HT1080 (cell line): ENCODE data around the gene DCDC2C. TPM values are rescaled to one million over a fixed set of nuclear protein-coding genes. Genes with fewer than 3 reads are reported as not detected.

Experiments
- DNase-seq: peaks from one replicate; pipeline ENCODE4 v3.0.0-alpha.2; 2015; ENCODE audit warnings: low read depth
- total RNA-seq: library from RNA; depleted of rRNA; stranded (reverse); fragments of >200 nt; shearing (Covaris generic); gene quantifications from 2 replicates; pipeline ENCODE4 v1.2.3, GENCODE V29; 2014

Gene DCDC2C
- total RNA-seq, 1 experiment from 2014 or later: 1.1 TPM

DNA sequence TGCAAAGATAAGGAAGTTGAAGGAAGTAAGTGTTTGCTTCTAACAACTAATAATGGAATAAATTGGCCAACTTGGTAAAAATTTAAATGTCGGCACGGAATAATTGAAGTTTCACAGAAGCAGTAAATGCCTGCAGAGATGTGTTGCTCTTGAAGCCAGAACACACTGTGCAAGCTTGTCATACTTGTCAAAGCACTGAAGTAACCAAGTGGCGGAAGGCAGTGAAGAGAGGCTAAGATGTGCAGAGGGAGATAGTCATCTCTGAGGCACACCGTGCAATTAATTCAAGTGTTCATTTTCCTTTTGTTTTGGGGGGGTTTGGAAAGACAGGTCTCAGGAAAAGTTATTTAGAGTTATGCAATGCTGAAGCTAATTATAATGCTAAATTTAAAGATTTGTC lies 5.2 kb downstream of the DCDC2C start:
- no peak for DNase-seq

DNA sequence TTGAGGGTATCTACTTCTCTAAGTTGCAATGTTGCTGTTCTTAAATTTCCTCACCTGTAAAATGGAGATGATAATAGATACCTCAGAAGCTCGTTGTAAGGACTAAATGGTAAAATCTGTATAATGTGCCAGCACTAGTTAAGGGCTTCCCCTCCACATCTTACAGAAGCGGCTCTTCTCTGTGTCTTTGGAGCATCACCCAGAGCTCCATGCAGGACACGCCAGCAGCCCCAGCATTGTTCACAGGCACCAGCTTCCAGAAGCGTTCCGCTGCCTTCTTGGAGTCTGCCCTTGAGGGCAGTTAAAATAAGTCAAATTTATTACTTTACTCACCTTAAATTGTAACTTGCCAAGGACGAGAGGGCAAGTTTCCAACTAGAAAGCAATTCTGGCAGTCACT lies 5.8 kb downstream of the DCDC2C start:
- DNase-seq: no peak

DNA sequence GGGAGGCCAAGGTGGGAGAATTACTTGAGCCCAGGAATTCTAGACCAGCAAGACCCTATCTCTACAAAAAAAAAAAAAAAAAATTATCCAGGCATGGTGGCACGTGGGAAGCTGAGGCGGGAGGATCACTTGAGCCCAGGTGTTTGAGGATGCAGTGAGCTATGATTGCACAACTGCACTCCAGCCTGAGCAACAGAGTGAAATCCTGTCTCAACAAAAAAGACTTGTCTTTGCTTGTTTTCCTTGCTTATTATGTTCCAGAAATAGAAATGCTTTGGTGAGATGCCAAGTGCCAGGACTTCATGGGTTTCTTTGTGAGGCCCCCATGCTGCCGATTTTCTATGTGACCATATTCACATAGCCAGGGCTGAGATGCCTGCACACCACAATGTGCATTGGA lies 9.0 kb downstream of the DCDC2C start:
- DNase-seq: no peak

DNA sequence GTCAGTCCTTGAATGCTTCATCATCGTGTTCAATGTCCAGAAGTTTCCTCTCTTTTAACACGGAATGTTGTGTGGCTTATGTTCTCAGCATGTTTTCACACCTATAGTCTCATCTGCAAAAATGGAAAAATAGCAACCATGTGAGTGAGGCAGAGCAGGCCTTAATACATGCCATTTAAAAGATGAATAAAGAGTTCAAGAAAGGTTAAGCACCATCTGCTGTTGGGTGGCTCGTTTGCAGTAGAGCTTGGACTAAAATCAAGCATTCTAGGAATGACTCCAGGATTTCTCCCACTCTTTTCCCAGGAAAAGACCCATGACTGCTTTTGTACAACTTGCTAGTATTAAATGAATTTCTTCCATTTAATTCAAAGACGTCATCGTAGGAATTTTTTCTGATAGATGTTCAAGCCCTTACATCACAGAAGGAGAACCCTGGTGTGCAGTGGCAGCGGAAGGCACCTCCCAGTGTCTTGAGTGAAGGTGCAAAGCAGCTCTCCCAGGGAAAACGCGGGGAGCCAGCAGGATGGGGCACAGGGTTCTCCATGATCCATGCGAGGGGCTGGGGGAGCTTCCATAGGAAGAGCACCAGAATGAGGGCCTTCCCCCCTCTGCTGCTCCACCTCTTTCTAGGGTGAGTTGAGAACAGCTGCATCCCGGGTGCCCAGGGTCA lies 9.6 kb downstream of the DCDC2C start:
- DNase-seq: no peak

DNA sequence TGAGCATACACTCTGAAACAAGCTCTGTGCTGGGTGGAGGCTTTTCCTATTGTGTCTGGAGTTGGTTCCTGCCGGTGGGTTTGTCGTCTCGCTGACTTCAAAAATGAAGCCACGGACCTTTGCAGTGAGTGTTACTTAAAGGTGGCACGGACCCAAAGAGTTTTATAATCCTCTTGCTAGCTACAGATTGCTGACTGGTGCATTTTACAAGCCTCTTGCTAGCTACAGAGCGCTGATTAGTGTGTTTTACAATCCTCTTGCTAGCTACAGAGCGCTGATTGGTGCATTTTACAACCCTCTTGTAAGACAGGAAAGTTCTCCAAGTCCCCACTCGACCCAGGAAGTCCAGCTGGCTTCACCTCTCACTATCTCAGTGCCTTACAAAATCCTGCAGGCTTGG lies 15.3 kb downstream of the DCDC2C start:
- no peak for DNase-seq

DNA sequence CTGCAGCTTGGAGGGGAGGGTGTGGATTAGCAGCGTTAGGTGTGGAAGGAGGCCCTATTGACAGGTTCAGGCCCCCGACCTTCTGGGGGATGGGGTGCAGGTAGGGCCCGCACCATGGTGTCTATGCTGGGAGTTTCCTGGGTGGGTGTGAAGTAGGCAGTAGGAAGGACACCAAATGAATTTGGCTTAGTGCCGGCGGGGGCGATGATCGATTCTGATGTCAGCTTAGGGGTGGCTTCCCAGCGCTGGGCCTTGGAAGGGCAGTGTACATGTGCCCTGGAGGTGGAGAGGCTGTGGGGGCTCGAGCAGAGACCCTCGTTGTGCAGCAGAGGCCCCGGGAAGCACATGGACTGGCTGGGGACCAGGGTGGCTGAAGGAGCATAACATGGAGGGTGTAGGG lies 21.6 kb downstream of the DCDC2C start:
- DNase-seq: no peak

DNA sequence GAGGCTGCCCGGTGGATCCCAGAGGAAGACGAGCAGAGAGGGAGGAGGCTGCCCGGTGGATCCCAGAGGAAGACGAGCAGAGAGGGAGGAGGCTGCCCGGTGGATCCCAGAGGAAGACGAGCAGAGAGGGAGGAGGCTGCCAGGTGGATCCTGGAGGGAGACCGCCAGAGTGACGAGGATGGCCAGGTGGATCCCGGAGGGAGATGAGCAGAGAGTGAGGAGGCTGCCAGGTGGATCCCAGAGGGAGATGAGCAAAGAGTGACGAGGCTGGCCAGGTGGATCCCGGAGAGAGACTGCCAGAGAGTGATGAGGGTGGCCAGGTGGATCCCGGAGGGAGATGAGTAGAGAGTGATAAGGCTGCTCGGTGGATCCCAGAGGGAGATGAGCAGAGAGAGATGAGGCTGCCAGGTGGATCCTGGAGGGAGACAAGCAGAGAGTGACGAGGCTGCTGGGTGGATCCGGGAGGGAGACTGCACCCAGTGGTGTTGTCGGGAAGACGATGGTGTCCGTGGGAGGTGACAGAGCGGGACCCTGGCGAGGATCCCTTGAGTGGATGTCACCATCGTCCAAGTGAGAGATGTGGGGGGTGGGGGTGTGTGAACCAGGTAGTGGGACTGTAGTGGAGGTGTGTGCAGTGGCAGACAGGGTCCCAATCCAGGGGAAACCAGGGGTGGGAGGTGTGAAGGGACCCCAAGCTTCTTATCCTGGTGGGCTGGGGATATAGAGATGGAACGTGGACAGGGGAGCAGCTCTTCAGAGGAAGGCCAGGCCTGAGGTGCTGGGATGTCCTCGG lies 22.3 kb downstream of the DCDC2C start:
- no peak for DNase-seq

DNA sequence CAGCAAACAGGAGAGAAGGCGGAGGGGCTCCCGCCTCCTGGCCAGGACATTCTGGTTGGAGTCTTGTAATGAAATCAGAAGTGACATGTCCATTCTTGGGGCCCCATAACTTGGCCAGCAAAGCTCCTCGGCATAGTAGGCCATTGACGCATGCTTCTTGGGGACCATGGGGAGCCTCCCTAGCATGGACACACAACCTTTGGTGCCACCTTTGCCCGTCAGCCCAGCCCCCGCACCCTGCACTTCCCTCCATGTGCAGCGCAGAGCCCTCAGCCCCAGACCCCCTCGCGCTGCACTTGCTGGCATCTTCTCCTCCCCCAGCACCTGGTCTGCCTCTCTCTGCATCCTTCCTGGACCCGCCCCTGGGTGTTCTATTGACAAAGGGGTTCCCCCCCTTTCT lies 23.1 kb downstream of the DCDC2C start:
- no peak for DNase-seq

DNA sequence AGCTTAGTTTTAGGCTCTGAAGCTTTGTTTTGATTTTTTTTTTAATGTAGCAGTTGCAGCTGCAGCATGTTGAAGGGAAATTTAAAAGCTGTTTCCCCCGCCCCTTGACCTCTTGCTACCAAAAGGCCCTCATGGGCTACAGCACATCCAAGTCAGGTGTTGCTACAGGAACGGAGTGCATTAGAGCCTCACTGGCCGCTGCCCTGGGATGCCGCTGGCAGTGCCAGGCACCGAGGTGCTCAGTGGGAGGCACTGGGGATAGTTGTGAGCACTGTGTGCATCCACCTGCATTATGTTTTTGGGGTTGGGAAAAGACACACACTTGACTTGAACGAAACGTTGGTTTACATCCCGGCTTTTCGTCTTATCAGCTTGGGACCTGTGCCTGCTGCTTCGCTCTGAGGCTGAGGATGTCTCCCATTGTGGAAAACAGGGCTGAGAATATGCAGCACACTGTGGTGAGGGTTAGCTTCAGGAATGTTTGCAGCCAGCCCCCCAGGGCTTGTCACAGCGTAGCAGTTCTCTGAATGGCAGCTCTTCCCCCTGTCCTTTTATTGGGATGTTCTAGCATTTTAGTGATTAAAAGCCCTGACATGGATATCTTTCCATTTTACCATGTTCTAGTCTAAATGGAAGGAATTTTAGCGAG lies 24.1 kb downstream of the DCDC2C start:
- DNase-seq: no peak

DNA sequence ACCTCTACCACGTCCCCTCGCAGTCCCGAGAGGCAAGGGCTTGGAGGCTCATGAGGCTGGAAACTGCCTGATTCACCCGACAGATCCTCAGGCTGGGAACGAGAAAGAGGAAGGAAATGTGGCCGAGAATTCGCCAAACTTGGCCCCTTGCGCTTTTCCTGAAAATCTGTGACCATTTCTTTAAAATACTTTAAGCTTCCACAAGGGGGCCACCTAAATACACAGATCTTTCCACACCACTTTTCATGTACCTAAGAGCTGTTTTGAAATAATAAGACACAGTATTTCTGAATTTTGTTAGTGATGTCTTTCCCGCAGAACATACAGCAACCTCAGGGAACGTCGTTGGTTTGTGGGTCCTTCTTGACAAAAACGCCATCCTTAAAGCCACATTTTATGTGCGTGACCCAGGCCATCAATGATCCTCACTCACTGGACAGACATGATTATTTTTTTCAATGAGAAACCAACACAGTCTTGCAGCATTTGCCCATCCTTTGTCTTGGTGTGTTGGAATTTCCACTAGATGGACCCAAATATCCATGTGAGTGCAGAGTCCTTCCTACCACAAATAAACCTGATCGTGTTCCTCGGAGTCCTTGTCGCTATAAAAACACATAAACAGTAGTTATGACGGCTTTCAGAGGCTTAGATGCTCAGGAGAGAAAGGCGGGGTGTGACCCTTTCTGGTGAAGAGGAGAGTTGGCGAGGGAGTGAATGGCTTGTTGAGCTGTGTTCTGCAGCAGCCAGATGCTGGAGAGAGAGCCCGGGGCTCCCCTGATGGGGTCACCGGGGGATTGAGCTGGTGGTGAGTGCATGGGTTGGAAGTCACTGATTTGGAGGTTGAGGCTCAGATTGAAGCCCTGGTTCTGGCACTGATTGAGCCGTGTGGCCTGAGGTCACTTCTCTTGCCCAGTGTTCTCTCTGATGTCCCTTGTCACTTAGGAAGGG lies 25.0 kb downstream of the DCDC2C start:
- peak; percentile 82 for DNase-seq

DNA sequence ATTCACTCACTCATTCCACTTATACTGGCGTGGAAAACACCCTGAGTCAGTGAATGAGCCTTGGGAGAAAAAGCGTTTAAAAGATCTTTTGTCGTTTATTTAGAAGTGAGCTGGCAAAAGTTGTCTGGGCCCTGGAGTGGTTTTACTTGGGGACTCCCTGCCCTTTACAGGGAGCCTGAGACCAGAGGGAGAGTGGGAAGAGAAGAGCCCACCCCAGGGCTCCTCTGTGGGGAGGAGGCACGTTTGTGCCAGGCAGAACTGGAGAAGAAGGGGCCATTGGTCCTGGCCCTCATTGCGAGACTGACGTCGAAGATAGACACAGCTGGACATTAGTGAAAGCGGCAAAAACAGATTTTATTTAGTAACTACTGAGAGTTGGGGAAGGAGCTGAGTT lies 25.7 kb downstream of the DCDC2C start:
- DNase-seq: no peak

DNA sequence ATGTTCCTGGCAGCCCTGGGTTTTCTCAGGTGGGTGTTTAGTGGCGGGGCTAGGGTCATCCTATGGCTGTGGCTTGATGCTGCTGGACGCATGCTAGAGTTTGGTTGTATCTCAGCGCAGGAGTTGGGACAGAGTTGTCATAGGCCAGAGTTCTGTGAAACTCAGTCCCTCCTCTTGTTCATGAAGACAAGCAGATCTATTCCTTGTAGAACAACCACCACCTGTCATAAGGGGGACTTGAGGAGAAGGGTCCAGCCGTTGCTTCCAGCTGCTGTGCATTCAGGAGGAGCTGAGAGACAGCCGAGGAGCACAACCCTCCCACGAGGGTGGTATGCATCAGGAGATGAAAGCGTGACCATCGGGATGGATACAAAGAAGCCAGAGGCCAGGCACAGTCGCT lies 26.4 kb downstream of the DCDC2C start:
- no peak for DNase-seq

DNA sequence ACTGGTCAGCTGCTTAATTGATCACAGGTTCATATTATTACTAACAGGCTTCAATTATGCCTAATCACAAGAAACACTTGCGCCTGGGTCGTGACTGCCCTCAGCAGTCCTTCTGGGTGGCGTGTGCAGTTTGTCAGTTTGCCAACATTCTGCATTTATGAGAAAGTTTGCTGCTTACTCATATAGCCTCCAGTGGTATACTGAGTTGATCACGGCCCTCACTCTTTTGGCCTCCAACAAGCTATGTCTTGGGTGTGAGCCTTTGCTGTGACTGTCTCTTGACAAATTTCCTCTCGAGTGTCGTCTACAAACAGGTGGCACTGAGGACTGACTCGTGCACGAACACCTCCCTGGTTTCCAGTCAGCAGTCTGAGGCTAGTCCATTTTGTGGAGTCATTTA lies 27.3 kb downstream of the DCDC2C start:
- DNase-seq: peak; percentile 66

DNA sequence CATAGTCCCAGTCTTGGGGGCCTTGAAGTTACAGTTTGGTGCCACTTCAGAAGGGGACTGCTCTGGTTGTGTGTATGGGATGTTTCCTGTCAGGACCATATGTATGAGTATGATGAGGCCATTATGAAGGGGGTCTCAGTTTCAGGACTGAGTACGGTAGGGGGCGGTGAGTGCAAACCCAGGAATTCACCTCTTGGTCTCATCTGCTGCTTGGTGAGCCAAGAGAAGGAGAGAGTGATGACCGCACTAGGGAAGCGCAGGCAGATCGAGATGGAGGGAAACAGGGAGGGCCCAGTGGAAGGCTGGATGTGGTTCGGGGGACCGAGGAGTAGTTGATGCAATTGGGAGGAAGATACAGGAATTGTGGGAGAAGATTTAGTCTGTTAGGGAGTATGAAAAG lies 28.5 kb downstream of the DCDC2C start:
- DNase-seq: no peak

DNA sequence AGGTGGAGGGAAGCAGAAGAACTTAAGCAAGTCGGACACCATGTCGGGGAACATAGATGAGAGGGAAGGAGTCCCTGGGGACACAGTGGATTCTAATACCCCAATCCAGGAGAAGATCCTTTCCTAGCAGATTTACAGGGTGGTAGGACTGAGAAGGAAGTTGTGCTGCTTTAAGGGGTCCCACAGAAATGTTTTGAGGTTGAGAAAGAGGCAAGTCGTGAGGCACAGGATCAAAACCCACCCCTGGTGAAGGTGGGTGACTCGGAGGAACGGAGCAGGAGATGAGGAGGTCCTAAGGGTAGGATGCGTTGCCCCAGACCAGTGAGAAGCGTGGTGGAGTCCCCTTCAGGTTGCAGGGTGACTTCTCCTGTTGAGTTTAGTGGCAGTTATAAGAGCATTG lies 32.7 kb downstream of the DCDC2C start:
- no peak for DNase-seq

DNA sequence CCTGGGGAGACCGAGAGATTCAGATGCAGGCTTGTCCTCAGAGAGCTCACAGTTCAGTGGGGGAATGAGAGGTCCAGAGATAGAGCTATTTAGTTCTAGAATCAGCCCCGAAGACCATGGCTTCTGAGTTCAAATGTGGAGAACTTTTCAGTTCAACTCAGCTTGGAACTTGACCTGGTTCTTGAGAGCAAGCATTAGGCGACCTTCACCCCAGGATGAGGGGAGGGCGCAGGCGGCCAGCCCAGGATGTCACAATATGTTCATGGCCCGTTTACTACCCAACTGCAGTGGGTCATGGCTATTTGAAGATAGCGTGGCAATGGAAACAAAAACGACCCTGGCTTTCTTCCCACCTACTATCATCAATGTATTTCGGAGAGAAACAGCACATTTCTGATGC lies 33.8 kb downstream of the DCDC2C start:
- DNase-seq: no peak

DNA sequence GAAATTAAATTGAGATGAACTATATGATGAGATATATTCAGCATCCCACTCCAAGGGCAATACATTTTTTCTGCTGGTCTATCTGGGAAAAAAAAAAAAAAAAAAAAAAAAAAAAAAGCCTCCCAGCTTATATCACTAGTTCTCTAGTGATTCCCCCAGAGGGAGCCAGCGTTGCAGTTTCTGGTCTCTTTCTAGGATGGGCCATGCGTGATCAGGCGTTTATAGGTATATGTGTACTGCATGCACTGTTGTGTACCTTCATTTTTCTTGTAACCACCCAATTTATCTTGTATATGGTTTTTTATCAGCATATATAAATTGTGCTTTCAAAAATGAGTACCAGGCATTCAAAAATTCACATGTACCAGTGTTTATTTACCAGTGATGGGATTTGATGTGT lies 35.1 kb downstream of the DCDC2C start:
- peak; percentile 62 for DNase-seq

DNA sequence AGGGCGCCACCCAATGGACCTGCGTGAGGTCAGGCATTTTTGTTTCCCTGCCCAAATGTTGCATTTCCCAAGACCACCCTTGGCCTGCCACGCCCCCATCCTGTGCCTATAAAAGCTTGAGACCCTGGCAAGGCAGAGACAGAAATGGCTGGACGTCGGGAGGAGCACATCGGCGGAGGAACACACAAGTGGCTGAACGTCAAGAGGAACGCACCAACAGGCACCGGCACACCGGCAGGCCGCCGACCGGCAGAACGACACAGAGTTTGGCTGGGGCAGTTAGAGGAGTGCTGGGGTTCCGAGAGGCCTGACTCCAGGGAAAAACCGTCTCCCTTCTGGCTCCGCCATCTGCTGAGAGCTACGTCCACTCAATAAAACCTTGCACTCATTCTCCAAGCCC lies 35.9 kb downstream of the DCDC2C start:
- no peak for DNase-seq

DNA sequence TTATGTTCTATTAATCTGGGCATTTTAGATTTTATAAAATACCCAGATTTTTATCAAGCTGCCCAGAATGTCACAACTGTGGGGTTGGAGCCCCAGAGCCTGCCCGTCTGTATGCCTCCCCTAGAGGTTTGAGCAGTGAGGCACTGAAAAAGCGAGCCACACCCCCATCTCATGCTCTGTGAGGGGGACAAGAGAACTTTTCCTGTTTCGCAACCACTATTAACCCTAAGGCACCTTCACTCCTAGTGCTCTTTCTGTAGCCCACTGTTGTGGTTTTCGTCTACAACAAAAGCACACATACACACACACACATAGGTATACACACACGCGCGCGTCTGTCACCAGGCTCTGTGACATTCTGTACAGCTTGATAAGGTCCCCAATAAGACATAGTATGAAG lies 38.0 kb downstream of the DCDC2C start:
- DNase-seq: no peak

DNA sequence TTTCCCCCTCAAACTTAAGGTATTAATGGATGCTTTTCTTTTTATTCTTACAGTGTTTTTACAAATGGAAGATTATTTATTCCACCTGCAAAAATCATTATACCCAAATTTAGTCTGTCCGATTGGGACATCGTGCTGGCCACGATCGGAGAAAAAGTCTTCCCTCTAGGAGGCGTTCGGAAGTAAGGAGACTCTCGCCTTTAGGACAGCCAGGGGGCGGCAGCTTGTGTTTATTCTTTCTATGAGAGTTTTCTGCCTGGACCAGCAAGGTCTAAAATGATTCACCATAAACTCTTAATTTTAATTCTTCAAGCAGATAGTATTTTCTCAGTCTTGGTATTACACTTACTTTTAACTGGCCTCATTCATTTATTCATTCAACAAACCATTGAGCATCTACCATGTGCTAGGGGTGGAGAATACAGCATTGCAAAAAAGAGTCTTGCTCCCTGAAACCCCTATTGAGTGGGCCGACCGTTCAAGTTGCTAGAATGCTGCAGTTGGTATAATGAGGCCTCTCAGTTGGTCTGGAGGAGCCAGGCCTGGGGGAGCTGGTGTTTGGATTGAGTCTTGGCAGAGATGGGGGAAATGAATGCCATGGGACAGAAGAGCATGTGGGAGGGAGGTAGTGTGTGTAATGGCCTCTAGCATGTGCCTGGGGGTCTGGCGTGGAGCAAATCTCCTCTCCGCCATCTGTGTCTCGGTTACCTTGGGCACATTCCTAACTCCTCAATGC lies 38.7 kb downstream of the DCDC2C start:
- DNase-seq: no peak
